Duodenal mucosa (tissue), 2 donors: ENCODE results near the gene APLF.

ENCODE experiments used
- H3K27ac ChIP-seq: one replicate; pipeline ENCODE4 v1.7.0; 2013; ENCODE audit warnings: low read depth, low read length
- H3K27me3 ChIP-seq, 2 donors: one replicate each; pipeline ENCODE4 v1.7.0; 2013; ENCODE audit warnings: low read length in 2 of 2, control low read depth in 1 of 2; ENCODE audit not compliant: insufficient read depth in 2 of 2, control insufficient read depth in 1 of 2
- H3K36me3 ChIP-seq, 2 donors: one replicate each; pipeline ENCODE4 v1.7.0; 2013; ENCODE audit warnings: low read length in 2 of 2, control low read depth in 1 of 2; ENCODE audit not compliant: insufficient read depth in 2 of 2, control insufficient read depth in 1 of 2
- H3K4me1 ChIP-seq, 2 donors: one replicate each; pipeline ENCODE4 v1.7.0; 2013; ENCODE audit warnings: low read length in 2 of 2, control low read depth in 1 of 2; ENCODE audit not compliant: insufficient read depth in 2 of 2, control insufficient read depth in 1 of 2
- H3K4me3 ChIP-seq, 2 donors: one replicate each; pipeline ENCODE4 v1.7.0; 2013; ENCODE audit warnings: low read length in 2 of 2, low read depth in 1 of 2
- H3K9ac ChIP-seq, 2 donors: one replicate each; pipeline ENCODE4 v1.7.0; 2013; ENCODE audit warnings: low read length in 2 of 2, low read depth in 1 of 2
- H3K9me3 ChIP-seq, 2 donors: one replicate each; pipeline ENCODE4 v1.7.0; 2013; ENCODE audit warnings: low read length in 2 of 2, control low read depth in 1 of 2; ENCODE audit not compliant: control insufficient read depth in 1 of 2

Gene APLF

DNA sequence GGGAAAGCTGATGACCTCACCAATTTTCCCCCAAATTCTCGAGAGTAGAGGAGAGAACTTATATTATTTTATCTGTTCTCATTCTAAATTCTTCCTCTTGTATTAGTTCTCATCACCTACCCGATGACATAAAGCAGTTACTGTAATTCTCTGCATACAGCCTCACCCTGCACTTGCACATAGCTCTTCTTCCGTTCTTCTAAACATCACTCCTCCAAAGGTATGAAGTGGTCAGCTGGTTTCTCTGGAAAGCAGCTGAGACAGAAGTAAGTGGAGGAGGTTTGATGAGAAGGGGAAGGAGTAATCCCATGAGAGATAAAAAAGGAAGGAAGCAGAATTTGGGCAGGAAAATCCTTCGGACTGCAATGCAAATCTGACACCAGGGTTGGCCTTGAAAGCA is 39.3 kb upstream of the APLF start:
- Histone ChIP-seq H3K4me1 (peaks cover 12 to 16% of the 10 kb centered on the region in 2 donors), H3K27me3 (no peaks in the 10 kb centered on the region), H3K9ac (no peak overlapping the region), H3K27ac (no peak overlapping the region), H3K4me3 (no peak overlapping the region), H3K9me3 (no peaks in the 10 kb centered on the region), H3K36me3 (no peaks in the 10 kb centered on the region)

DNA sequence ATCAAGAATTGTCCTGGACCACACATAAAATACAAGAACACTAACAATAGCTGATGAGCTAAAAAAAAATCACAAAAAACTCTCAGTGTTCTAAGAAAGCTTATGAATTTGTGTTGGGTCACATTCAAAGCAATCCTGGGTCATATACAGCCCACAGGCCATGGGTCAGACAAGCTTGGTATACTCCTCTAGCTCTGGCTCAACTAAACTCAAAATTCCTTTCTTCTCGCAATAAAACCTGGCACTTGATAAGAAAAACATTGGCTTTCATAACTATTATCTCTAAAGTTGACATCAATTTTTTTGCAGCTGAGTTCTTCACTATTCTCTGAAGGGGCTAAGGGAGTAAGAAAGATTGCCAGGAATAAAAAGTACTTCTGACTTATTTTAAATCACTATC is 38.6 kb upstream of the APLF start:
- Histone ChIP-seq H3K4me1 (peaks cover 17 to 21% of the 10 kb centered on the region in 2 donors), H3K27me3 (no peaks in the 10 kb centered on the region), H3K9me3 (no peaks in the 10 kb centered on the region), H3K36me3 (no peaks in the 10 kb centered on the region), H3K4me3 (no peak overlapping the region), H3K9ac (no peak overlapping the region), H3K27ac (no peak overlapping the region)

DNA sequence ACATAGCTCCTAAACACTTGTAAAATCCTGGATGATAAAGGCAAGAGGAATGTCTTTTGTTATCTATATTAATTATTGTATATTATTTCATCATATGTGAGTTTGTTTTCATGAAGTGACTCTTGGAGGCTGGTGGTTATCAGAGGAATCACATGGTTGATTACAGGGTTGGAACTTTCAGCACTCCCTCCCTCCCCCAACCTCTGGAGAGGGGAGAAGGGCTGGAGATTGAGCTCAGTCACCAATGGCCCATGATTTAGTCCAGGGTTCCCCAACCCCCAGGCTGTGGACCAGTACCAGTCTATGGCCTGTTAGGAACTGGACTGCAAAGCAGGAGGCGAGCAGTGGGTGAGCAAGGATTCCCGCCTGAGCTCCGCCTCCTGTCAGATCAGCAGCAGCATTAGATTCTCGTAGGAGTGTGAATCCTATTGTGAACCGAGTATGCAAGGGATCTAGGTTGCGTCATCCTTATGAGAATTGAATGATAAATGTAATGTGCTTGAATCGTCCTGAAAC is 38.0 kb upstream of the APLF start:
- H3K9ac ChIP-seq, result no peak overlapping the region
- no peak overlapping the region for H3K27ac ChIP-seq
- no peaks in the 10 kb centered on the region for H3K9me3 ChIP-seq
- no peaks in the 10 kb centered on the region for H3K36me3 ChIP-seq
- no peak overlapping the region for H3K4me3 ChIP-seq
- peaks cover 17 to 24% of the 10 kb centered on the region in 2 donors for H3K4me1 ChIP-seq
- H3K27me3 ChIP-seq, result no peaks in the 10 kb centered on the region

DNA sequence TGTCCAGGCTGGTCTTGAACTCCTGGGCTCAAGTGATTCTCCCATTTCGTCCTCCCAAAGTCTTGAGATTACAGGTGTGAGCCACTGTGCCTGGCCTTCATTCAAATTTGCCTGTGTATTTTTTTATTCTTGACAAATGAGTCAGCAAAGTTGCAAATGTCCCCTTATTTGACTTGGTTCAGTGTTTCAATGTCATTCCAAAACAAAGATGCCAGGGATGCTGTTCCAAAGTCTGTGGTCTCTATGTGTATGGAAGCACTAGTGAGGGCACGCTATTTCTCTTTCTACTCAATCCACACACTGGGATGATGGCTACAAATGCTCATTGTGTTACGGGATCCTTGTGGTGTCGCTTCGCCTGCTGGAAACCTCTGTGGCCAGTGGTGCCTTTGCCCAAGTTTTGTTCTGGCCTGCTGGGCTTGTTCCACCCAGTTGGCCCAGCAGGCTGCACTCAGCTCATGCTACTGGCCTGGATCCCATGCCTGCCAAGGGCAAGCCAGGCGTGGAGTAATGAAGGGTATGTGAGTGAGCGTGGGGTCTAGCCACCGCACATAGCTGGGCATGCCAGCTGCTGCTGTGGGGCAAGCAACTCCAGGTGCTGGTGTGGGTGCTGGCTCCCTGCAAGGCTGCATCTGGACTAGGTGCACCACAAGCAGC is 35.9 kb upstream of the APLF start:
- H3K4me1 ChIP-seq, result peaks cover 23 to 37% of the 10 kb centered on the region in 2 donors

DNA sequence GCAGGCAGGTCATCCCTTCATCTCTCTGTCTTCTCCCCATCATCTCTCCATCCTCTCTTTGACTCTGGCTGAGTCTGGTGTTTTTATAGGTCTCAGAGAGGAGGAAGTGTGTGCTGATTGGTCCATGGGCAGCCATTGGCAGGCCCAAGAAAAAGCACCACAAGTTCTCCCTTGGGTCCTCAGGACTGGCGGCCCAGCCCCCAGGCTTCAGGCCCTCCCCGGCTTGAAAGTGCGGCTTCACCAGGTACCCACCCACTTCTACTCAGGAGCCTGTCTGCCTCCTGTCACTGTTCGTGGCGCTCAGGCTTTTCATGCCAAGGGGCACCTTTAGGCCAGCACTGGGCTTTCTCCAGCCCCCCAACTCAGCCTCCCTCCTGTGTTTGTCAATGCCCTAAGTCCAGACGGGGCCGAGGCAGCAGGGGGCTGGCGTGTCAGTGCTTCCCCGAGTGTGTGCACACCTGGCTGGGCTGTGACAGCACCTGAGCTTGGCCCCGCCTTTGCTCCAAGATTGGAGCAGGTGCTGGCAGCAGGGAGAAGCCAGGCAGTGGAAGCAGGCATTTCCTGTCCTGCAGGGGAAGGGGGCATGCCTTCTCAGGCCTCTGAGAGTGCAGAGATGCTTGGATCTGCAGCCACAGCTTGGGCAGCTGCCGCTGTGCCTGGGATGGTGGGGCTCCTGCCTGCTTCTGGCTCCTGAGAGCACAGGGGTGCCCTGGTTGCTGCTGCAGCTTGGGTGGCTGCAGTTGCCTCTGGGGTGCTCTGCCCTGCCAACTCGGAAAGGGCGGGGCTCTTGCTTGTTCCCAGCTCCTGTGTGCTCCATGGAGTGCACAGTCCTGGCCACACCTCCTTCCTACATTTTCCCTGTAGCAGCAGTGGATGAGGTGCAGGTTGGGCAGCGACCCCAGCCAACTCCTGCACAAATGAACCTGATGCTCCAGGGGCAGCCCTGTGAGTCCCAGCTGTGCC is 34.4 kb upstream of the APLF start:
- no peak overlapping the region for H3K9ac ChIP-seq
- peak overlapping the region in 1 of 2 donors; percentile 19 for H3K4me3 ChIP-seq
- H3K27ac ChIP-seq, result no peak overlapping the region
- no peaks in the 10 kb centered on the region for H3K27me3 ChIP-seq
- no peaks in the 10 kb centered on the region for H3K9me3 ChIP-seq
- H3K4me1 ChIP-seq, result peaks cover 16 to 36% of the 10 kb centered on the region in 2 donors
- H3K36me3 ChIP-seq, result no peaks in the 10 kb centered on the region

More for the DNA sequence above, 35.9 kb upstream of the APLF start:
- H3K36me3 ChIP-seq, result no peaks in the 10 kb centered on the region
- no peaks in the 10 kb centered on the region for H3K27me3 ChIP-seq
- no peaks in the 10 kb centered on the region for H3K9me3 ChIP-seq
- no peak overlapping the region for H3K27ac ChIP-seq
- H3K9ac ChIP-seq, result no peak overlapping the region
- H3K4me3 ChIP-seq, result no peak overlapping the region

DNA sequence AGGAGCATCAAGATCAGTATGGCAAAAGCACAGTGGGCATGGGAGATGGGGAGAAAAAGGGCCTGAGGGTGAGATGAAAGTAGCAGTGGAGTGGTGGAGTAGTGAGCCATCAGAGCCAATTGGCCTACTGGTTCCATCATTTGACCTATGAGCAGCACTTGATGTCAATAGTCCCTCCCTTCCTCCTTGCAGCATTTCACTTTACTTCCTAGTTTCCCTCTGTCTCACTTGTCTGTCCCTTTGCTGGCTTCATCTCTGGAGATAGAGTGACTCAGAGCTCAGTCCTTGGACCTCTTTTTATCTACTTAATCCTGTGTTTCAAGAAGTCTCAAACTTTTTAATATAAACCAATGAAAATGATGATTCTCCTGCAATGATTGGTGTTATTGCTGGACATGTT is 32.4 kb upstream of the APLF start:
- Histone ChIP-seq H3K27me3 (no peaks in the 10 kb centered on the region), H3K4me3 (no peak overlapping the region), H3K36me3 (no peaks in the 10 kb centered on the region), H3K27ac (no peak overlapping the region), H3K9ac (no peak overlapping the region), H3K4me1 (peaks cover 16 to 37% of the 10 kb centered on the region in 2 donors), H3K9me3 (no peaks in the 10 kb centered on the region)

DNA sequence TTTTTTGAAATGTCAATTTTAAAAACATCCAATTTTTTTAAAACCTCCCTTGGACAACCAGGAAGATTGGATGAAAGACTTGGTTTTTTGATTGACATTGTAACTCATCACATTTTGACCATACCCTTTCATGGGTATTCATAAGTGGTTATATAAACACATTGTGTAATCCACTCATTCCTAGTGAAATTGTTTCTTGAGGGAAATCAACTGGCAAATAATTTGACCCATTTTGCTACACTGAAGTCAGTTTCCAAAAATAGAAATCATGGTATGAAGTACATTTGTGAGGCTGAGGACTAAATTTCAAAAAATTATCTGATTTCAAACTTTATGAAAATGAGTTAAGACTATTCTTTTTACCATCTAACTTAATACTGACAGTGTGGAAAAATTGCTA is 31.8 kb upstream of the APLF start:
- H3K9ac ChIP-seq, result no peak overlapping the region
- no peak overlapping the region for H3K27ac ChIP-seq

DNA sequence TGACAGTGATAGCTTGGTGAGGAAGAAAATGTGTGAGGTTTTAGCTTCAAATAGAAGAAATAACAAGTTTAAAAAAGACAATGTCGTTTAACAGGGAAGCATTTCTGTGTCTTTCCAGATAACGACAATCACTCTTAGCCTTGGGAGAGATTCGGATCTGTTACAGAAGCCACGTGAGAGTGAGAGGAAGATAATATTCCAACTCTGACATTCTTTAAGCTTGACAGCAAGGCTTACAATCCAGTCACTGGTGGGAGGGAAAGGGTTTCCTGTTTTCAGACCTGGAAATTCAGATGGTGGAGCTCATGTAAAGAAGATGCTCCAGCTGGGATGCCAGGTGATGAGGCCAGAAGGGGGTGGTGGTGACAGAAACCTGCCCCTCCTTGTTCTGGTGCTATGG is 31.1 kb upstream of the APLF start:
- H3K9me3 ChIP-seq, result no peaks in the 10 kb centered on the region
- H3K4me3 ChIP-seq, result no peak overlapping the region
- no peaks in the 10 kb centered on the region for H3K36me3 ChIP-seq
- H3K9ac ChIP-seq, result no peak overlapping the region
- H3K27ac ChIP-seq, result no peak overlapping the region
- H3K4me1 ChIP-seq, result peaks cover 26 to 47% of the 10 kb centered on the region in 2 donors
- H3K27me3 ChIP-seq, result no peaks in the 10 kb centered on the region

More for the DNA sequence above, 31.8 kb upstream of the APLF start:
- H3K4me3 ChIP-seq, result no peak overlapping the region
- no peaks in the 10 kb centered on the region for H3K36me3 ChIP-seq
- peaks cover 22 to 42% of the 10 kb centered on the region in 2 donors for H3K4me1 ChIP-seq
- H3K27me3 ChIP-seq, result no peaks in the 10 kb centered on the region
- H3K9me3 ChIP-seq, result no peaks in the 10 kb centered on the region

DNA sequence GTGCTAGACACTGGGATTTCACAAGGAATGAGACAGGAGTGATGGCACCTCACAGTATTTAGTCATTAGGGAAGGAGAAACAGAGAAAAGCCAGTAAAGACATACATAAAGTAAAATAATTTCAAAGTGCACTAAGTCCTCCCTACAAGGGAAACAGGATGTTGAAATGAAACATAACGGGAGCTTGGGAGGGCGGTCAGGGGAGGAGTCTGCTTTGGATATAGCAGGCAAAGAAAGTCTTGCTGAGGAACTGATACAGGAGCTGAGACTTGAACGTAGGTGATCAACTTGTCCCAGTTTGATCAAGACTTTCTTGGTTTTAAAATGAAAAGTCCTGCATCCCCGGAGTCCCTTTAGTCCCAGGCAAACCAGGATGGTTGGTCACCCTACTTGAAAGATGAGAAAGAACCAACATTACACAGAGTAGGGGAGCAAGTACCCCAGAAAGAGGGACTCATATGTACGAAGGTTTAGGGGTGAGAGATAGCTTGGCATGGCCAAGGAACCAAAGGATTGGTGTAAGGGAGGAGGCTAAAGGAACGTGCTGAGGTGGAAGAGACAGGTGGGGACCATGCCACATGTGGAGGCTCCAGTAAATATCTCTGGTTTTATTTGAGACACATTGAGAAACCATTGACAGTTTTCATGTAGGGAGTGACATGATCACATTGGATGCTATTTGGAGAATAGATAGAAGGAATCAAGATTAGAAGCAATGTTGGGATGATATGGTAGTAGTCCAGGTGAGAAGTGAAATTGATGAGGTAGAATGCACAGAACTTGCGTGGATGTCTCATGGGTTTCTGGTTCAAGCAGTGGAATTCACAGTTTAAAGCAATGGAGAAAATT is 28.7 kb upstream of the APLF start:
- Histone ChIP-seq H3K36me3 (no peaks in the 10 kb centered on the region), H3K27me3 (no peaks in the 10 kb centered on the region), H3K9me3 (no peaks in the 10 kb centered on the region), H3K9ac (no peak overlapping the region), H3K4me3 (no peak overlapping the region), H3K27ac (no peak overlapping the region), H3K4me1 (peaks cover 20 to 48% of the 10 kb centered on the region in 2 donors)
